ENCODE measurements around the gene CD8A.

GRCh38 chr2:86765310-86765695 is 25.4 kb downstream of the CD8A start:
- TF ChIP-seq CTCF (IDR thresholded peaks at IDR 0.05; ENCODE audit: borderline replicate concordance, extremely low read depth, low read length, poor library complexity, severe bottlenecking) (no peak), EZH2 (IDR thresholded peaks at IDR 0.05; ENCODE audit: borderline replicate concordance, low read depth, low read length, severe bottlenecking) (no peak)
